ENCODE data around the gene TTC9C.
A peak's percentile ranks its signal among the peaks of the same experiment; 100 is the strongest.
"Not testable (repeated sequence)": the region's sequence is repeated elsewhere in the genome, so short reads cannot be mapped to it uniquely, and the experiment has no call there.

Gene TTC9C

GRCh38 chr11:62694455-62695167, 33.7 kb upstream of the TTC9C start:
- DNase-seq (ENCODE audit: insufficient read length, low spot score) (peak; percentile 67), FAIRE-seq (peak; percentile 76)
- TF ChIP-seq PAX5 (IDR thresholded peaks at IDR 0.05; ENCODE audit: insufficient read depth, low read length, severe bottlenecking) (no peak), SPI1 (IDR thresholded peaks at IDR 0.05; ENCODE audit: low read depth, low read length) (no peak), TAF1 (IDR thresholded peaks at IDR 0.05; ENCODE audit: low read depth, low read length) (no peak), POLR2A (IDR thresholded peaks at IDR 0.05; ENCODE audit: low read depth, low read length) (no peak), POU2F2 (IDR thresholded peaks at IDR 0.05; ENCODE audit: low read depth, low read length) (no peak), POLR2AphosphoS5 (IDR thresholded peaks at IDR 0.05; ENCODE audit: low read depth, low read length) (no peak)

- no peak for FAIRE-seq
- TF ChIP-seq SPI1 (IDR thresholded peaks at IDR 0.05; ENCODE audit: low read depth, low read length) (no peak), POLR2AphosphoS5 (IDR thresholded peaks at IDR 0.05; ENCODE audit: low read depth, low read length) (no peak), TAF1 (IDR thresholded peaks at IDR 0.05; ENCODE audit: low read depth, low read length) (no peak), POU2F2 (IDR thresholded peaks at IDR 0.05; ENCODE audit: low read depth, low read length) (no peak), PAX5 (IDR thresholded peaks at IDR 0.05; ENCODE audit: insufficient read depth, low read length, severe bottlenecking) (no peak), POLR2A (IDR thresholded peaks at IDR 0.05; ENCODE audit: low read depth, low read length) (no peak)
- no peak for DNase-seq (ENCODE audit: insufficient read length, low spot score)
Observed at GRCh38 chr11:62702246-62702645, 26.0 kb upstream of the TTC9C start.

DNA sequence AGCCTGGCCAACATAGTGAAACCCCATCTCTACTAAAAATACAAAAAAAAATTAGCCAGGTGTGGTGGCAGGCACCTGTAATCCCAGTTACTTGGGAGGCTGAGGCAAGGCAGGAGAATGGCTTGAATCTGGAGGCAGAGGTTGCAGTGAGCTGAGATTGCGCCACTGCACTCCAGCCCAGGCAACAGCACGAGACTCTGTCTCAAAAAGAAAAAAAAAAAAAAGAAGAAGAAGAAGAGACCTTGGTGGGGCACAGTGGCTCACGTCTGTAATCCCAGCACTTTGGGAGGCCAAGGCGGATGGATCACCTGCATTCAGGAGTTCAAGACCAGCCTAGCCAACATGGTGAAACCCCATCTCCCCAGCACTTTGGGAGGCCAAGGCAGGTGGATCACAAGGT, 24.4 kb upstream of the TTC9C start:
- not testable (repeated sequence) for DNase-seq (ENCODE audit: insufficient read length, low spot score); FAIRE-seq

- DNase-seq (ENCODE audit: insufficient read length, low spot score) (no peak), FAIRE-seq (no peak)
- no peak for TF ChIP-seq PAX5 (IDR thresholded peaks at IDR 0.05; ENCODE audit: insufficient read depth, low read length, severe bottlenecking)
- no peak for TF ChIP-seq POLR2A (IDR thresholded peaks at IDR 0.05; ENCODE audit: low read depth, low read length)
- no peak for TF ChIP-seq SPI1 (IDR thresholded peaks at IDR 0.05; ENCODE audit: low read depth, low read length)
- no peak for TF ChIP-seq POLR2AphosphoS5 (IDR thresholded peaks at IDR 0.05; ENCODE audit: low read depth, low read length)
- TF ChIP-seq POU2F2 (IDR thresholded peaks at IDR 0.05; ENCODE audit: low read depth, low read length) = no peak
Observed at GRCh38 chr11:62705413-62705812, 22.9 kb upstream of the TTC9C start.

- peak; percentile 94 for DNase-seq (ENCODE audit: insufficient read length, low spot score)
- FAIRE-seq = peak; percentile 86
- no peak for TF ChIP-seq POU2F2 (IDR thresholded peaks at IDR 0.05; ENCODE audit: low read depth, low read length)
- no peak for TF ChIP-seq PAX5 (IDR thresholded peaks at IDR 0.05; ENCODE audit: insufficient read depth, low read length, severe bottlenecking)
Observed at GRCh38 chr11:62705880-62706849, 22.1 kb upstream of the TTC9C start.

- DNase-seq (ENCODE audit: insufficient read length, low spot score) (no peak), FAIRE-seq (no peak)
Observed at GRCh38 chr11:62706850-62707247, 21.4 kb upstream of the TTC9C start.

GRCh38 chr11:62707277-62707861, 20.9 kb upstream of the TTC9C start, which contains the start of the genes BSCL2 and GNG3:
TSS of gene BSCL2 (minus strand) at chr11:62707424. CDS start at chr11:62707195, 229 bp downstream.
TSS of gene GNG3 (plus strand) at chr11:62707676. CDS start at chr11:62708296, 620 bp downstream.
- no peak for TF ChIP-seq POLR2AphosphoS5 (IDR thresholded peaks at IDR 0.05; ENCODE audit: low read depth, low read length)
- TF ChIP-seq SPI1 (IDR thresholded peaks at IDR 0.05; ENCODE audit: low read depth, low read length) = no peak
- TF ChIP-seq TAF1 (IDR thresholded peaks at IDR 0.05; ENCODE audit: low read depth, low read length) = no peak
- no peak for TF ChIP-seq PAX5 (IDR thresholded peaks at IDR 0.05; ENCODE audit: insufficient read depth, low read length, severe bottlenecking)
- no peak for TF ChIP-seq POLR2A (IDR thresholded peaks at IDR 0.05; ENCODE audit: low read depth, low read length)
- no peak for TF ChIP-seq POU2F2 (IDR thresholded peaks at IDR 0.05; ENCODE audit: low read depth, low read length)
- DNase-seq (ENCODE audit: insufficient read length, low spot score) (no peak), FAIRE-seq (no peak)

More at GRCh38 chr11:62706850-62707247, 21.4 kb upstream of the TTC9C start:
- TF ChIP-seq SPI1 (IDR thresholded peaks at IDR 0.05; ENCODE audit: low read depth, low read length) = no peak
- no peak for TF ChIP-seq POU2F2 (IDR thresholded peaks at IDR 0.05; ENCODE audit: low read depth, low read length)
- no peak for TF ChIP-seq POLR2A (IDR thresholded peaks at IDR 0.05; ENCODE audit: low read depth, low read length)
- TF ChIP-seq TAF1 (IDR thresholded peaks at IDR 0.05; ENCODE audit: low read depth, low read length) = no peak
- no peak for TF ChIP-seq PAX5 (IDR thresholded peaks at IDR 0.05; ENCODE audit: insufficient read depth, low read length, severe bottlenecking)
- TF ChIP-seq POLR2AphosphoS5 (IDR thresholded peaks at IDR 0.05; ENCODE audit: low read depth, low read length) = no peak

DNA sequence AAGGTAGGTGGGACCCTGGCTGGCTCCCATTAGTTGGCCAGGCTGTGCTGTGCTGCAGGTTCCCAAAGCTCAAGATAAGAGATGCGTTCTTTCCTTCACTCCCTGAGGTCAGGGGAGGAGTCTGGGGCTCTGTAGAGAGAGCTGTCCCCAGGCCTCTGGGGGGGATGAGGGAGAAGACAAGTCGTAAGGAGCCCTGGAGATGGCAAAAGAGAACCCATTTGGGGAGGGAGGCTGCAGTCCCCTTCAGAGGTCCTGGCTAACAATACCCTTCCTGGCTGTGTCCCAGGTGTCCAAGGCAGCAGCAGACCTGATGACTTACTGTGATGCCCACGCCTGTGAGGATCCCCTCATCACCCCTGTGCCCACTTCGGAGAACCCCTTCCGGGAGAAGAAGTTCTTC, 19.9 kb upstream of the TTC9C start:
- TF ChIP-seq POU2F2 (IDR thresholded peaks at IDR 0.05; ENCODE audit: low read depth, low read length) (no peak), PAX5 (IDR thresholded peaks at IDR 0.05; ENCODE audit: insufficient read depth, low read length, severe bottlenecking) (no peak), POLR2AphosphoS5 (IDR thresholded peaks at IDR 0.05; ENCODE audit: low read depth, low read length) (no peak), POLR2A (IDR thresholded peaks at IDR 0.05; ENCODE audit: low read depth, low read length) (no peak), TAF1 (IDR thresholded peaks at IDR 0.05; ENCODE audit: low read depth, low read length) (no peak), SPI1 (IDR thresholded peaks at IDR 0.05; ENCODE audit: low read depth, low read length) (no peak)
- FAIRE-seq (no peak), DNase-seq (ENCODE audit: insufficient read length, low spot score) (no peak)

DNA sequence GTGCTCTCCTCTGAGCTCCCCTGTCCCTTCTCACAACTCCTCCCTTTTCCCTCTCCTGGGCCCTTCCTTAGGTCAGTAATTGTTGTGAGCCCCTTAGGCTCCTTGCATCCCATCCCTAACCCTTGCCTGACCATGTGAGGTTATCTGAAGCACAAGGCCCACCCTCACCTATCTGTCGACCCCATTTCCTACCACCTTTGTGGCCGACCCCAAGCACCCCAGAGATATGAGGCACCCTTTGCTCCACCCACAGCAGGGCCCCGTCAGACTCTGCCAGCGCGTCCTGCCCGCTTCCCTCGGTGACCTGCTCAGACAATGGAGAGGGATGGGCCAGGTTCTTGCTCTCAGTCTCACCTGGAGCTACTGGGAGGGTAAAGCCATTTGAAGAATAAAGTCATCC, 19.5 kb upstream of the TTC9C start:
- DNase-seq (ENCODE audit: insufficient read length, low spot score) (no peak), FAIRE-seq (peak; percentile 20)
- TF ChIP-seq POU2F2 (IDR thresholded peaks at IDR 0.05; ENCODE audit: low read depth, low read length) (no peak), POLR2A (IDR thresholded peaks at IDR 0.05; ENCODE audit: low read depth, low read length) (no peak), SPI1 (IDR thresholded peaks at IDR 0.05; ENCODE audit: low read depth, low read length) (no peak)
